Ectodermal cell (in vitro differentiated cells): ENCODE data around the gene ZSCAN5A.
"Not testable (repeated sequence)": the region's sequence is repeated elsewhere in the genome, so short reads cannot be mapped to it uniquely, and the experiment has no call there.

Experiments
- H3K27ac ChIP-seq: 2 replicates; pipeline ENCODE4 v1.7.0; 2013; ENCODE audit warnings: mild to moderate bottlenecking, low read depth, low read length; ENCODE audit not compliant: insufficient read depth, poor library complexity, severe bottlenecking
- H3K27me3 ChIP-seq: 2 replicates; pipeline ENCODE4 v1.7.0; 2013; ENCODE audit warnings: mild to moderate bottlenecking, low read length; ENCODE audit not compliant: insufficient read depth, control insufficient read depth, poor library complexity, severe bottlenecking
- H3K36me3 ChIP-seq: one replicate; pipeline ENCODE4 v1.7.0; 2013; ENCODE audit warnings: low read length; ENCODE audit not compliant: control insufficient read depth, insufficient read depth
- H3K4me1 ChIP-seq: one replicate; pipeline ENCODE4 v1.7.0; 2013; ENCODE audit warnings: low read length; ENCODE audit not compliant: control insufficient read depth, insufficient read depth
- H3K4me3 ChIP-seq: 2 replicates; pipeline ENCODE4 v1.7.0; 2013; ENCODE audit warnings: low read depth, low read length, control low read depth; ENCODE audit not compliant: insufficient read depth
- H3K9me3 ChIP-seq: 2 replicates; pipeline ENCODE4 v1.7.0; 2013; ENCODE audit warnings: mild to moderate bottlenecking, low read length, moderate library complexity; ENCODE audit not compliant: control insufficient read depth
- WGBS, 2 experiments: methylation state at CpG; one replicate each; pipeline ENCODE4 v1.1.7; 2013; ENCODE audit warnings: missing lambda C conversion rate in 2 of 2; 5-methylcytosine and 5-hydroxymethylcytosine counted together

Gene ZSCAN5A

DNA sequence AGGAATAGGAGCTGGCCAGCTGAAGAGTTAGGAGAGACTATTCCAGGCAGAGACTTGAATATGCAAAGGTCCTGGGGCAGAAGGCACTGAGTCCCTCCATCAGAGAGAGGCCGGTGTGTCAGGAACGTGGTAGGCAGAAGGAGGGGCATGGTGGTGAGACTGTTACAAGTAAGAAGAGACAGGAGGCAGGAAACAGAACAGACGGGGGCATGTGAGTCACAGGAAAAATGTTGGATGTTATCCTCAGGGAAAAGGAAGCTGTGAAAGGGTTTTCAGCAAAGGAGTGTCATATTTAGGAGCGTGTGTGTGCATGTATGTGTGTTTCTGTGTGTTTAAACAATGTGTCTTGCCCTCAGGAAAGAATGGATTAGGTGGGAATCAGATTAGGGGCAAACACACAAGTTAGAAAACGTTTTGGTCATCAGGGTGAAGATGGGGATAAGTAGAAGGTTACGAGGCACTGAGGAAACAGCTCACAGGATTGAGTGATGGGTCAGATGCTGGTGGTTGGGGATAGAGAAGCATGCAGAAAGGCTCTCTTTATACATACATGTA, 41.0 kb downstream of the ZSCAN5A start:
- 59 to 62% methylated on average over 6 of the region's 6 CpGs for WGBS, 2 experiments
- H3K4me1 ChIP-seq: no peaks in the 10 kb centered on the region
- H3K9me3 ChIP-seq: no peaks in the 10 kb centered on the region
- no peaks in the 10 kb centered on the region for H3K27me3 ChIP-seq
- H3K4me3 ChIP-seq: no peak overlapping the region
- no peak overlapping the region for H3K27ac ChIP-seq
- H3K36me3 ChIP-seq: no peaks in the 10 kb centered on the region

DNA sequence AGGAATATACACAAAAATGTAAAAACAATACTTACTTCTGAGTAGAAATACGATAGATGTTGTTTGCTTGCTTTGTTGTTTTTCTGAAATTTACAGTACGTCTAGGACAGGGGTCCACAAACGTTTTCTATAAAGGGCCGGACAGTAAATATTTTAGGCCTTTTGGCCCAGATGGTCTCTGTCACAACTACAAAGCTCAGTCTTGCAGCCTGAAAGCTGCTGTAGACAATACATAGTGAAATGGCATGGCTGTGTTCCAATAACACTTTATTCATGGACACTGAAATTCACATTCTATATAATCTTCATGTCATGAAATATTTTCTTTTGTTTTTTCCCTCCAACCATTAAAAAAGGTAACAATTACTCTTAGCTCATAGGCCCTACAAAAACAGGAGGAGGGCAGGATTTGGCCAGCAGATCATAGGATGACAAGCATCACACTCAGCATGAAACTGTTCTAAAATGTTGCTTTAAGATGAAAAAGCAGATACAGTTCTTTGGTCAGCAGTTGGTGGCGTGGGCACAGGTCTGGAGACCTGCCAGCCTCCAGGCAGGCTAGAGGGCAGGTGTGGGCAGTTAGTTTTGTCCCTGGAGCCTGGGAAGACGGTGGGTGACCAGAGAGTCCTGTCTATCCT, 42.4 kb downstream of the ZSCAN5A start, which contains the start of gene EDDM13:
Gene EDDM13 (plus strand): TSS at position 588 of the 638 bp plus-strand sequence. CDS start 87 bp downstream, outside the sequence.
- Histone ChIP-seq H3K4me3 (no peak within 1 kb of the TSS), H3K9me3 (no peaks in the 10 kb centered on the region), H3K36me3 (no peaks in the 10 kb centered on the region), H3K4me1 (no peaks in the 10 kb centered on the region), H3K27me3 (no peaks in the 10 kb centered on the region), H3K27ac (no peak within 1 kb of the TSS)
- WGBS, 2 experiments: 87 to 90% methylated on average over 6 of the region's 6 CpGs

DNA sequence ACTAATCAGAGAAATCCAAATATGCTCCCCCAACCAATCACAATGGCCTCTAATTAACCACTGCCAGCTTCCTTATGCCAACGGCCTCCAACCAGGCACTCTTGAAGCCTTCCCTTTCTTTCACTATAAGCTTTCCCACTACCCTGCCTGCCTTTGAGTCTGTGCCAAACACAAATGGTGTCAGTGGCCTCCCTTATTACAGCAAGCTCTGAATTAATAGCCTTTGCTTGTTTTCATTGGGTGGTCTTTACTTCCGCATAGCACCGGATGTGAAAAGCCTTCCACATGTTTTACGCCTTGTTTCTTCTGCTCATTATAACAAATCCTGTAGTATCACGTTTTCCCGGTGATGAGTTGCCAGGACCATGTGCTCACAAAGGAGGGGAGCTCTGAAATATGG, 43.5 kb downstream of the ZSCAN5A start:
- Histone ChIP-seq H3K4me3 (no peak overlapping the region), H3K27ac (no peak overlapping the region), H3K9me3 (no peaks in the 10 kb centered on the region), H3K4me1 (no peaks in the 10 kb centered on the region), H3K27me3 (no peaks in the 10 kb centered on the region), H3K36me3 (no peaks in the 10 kb centered on the region)
- WGBS, 2 experiments: 94 to 98% methylated on average over 6 of the region's 6 CpGs

DNA sequence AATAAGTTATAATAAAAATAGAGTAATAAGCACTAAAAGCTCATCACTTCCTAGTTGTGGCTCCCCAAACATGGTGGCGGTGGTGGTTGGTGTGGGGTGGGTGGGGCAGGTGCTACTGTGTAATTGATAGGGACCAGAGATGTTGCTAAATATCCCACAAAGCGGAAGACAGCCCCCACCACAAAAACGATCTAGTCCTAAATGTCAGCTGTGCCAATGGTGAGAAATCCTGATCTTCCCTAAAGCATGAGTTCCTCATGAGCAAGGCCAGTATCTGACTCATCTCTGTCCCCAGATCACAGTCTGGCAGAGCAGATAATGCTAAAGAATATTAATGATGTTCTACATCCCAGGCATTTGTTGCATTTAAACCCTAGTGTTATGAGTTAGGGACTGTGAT, 44.0 kb downstream of the ZSCAN5A start:
- WGBS, 2 experiments: 89 to 97% methylated on average over 3 of the region's 3 CpGs
- H3K27me3 ChIP-seq: no peaks in the 10 kb centered on the region
- no peak overlapping the region for H3K4me3 ChIP-seq

GRCh38 chr19:56269348-56269747, 45.3 kb downstream of the ZSCAN5A start:
- H3K4me3 ChIP-seq: no peak overlapping the region
- no peaks in the 10 kb centered on the region for H3K9me3 ChIP-seq
- H3K27ac ChIP-seq: no peak overlapping the region
- WGBS, 2 experiments: 93 to 94% methylated on average over 6 of the region's 6 CpGs
- no peaks in the 10 kb centered on the region for H3K27me3 ChIP-seq
- H3K36me3 ChIP-seq: no peaks in the 10 kb centered on the region
- H3K4me1 ChIP-seq: no peaks in the 10 kb centered on the region

More for the DNA sequence above, 44.0 kb downstream of the ZSCAN5A start:
- Histone ChIP-seq H3K27ac (no peak overlapping the region), H3K36me3 (no peaks in the 10 kb centered on the region), H3K9me3 (no peaks in the 10 kb centered on the region), H3K4me1 (no peaks in the 10 kb centered on the region)

GRCh38 chr19:56266051-56266450, 48.6 kb downstream of the ZSCAN5A start:
- H3K4me3 ChIP-seq: no peak overlapping the region
- no peaks in the 10 kb centered on the region for H3K4me1 ChIP-seq
- H3K9me3 ChIP-seq: no peaks in the 10 kb centered on the region
- H3K27ac ChIP-seq: no peak overlapping the region
- H3K36me3 ChIP-seq: no peaks in the 10 kb centered on the region
- no peaks in the 10 kb centered on the region for H3K27me3 ChIP-seq
- 90 to 98% methylated on average over 2 to 3 of the region's 3 CpGs for WGBS, 2 experiments

DNA sequence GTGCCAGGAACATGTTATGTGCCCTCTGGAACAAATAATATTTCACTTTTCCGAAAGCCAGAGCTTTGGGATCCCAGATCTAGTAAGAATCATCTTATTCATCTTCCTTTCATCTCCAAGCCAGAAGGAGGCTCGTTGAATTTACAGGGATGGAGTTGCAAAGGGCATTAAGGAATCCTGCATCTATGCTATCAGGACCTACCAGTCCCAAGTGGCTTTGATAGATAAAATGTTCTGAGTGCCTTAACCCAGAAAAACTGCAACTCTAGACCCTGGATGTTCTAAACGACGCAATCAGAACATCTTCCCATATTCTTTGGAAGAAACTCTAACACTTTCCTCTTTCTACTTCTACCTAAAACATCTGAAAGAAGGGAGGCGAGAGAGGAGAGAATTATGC, 51.3 kb downstream of the ZSCAN5A start:
- H3K4me3 ChIP-seq: no peak overlapping the region
- H3K27me3 ChIP-seq: no peaks in the 10 kb centered on the region
- no peaks in the 10 kb centered on the region for H3K9me3 ChIP-seq
- H3K4me1 ChIP-seq: no peaks in the 10 kb centered on the region
- no peaks in the 10 kb centered on the region for H3K36me3 ChIP-seq
- 86 to 92% methylated on average over 4 to 5 of the region's 5 CpGs for WGBS, 2 experiments
- H3K27ac ChIP-seq: no peak overlapping the region

- 88 to 95% methylated on average over 3 to 6 of the region's 6 CpGs for WGBS, 2 experiments
- not testable (repeated sequence) for H3K9me3 ChIP-seq, H3K4me3 ChIP-seq, H3K27me3 ChIP-seq, H3K4me1 ChIP-seq, H3K27ac ChIP-seq, H3K36me3 ChIP-seq
Observed at GRCh38 chr19:56261932-56262331, 52.7 kb downstream of the ZSCAN5A start.

DNA sequence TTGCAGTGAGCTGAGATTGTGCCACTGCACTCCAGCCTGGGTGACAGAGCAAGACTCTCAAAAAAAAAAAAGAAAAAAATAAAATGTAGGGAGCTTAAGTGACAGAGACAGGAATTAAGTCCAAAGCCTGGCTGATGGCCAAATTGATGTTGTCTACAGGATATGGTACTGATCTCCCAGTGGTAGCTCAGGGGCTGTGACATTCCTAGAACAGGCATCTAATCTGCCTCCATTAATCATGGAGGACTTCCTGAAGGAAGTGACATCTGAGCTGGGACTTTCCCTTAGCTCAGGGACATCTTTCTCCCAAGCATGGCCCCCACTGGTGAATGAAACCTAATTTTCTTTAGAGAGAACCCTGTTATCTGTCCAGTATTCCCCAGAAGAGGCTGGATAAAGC, 53.5 kb downstream of the ZSCAN5A start:
- Histone ChIP-seq H3K9me3 (no peaks in the 10 kb centered on the region), H3K36me3 (no peaks in the 10 kb centered on the region)

GRCh38 chr19:56258272-56258671, 56.4 kb downstream of the ZSCAN5A start:
- Histone ChIP-seq H3K4me3 (no peak overlapping the region), H3K27ac (no peak overlapping the region), H3K4me1 (no peaks in the 10 kb centered on the region), H3K9me3 (no peaks in the 10 kb centered on the region), H3K36me3 (no peaks in the 10 kb centered on the region), H3K27me3 (no peaks in the 10 kb centered on the region)
- 95% methylated on average over 12 of the region's 12 CpGs for WGBS, 2 experiments

More for the DNA sequence above, 53.5 kb downstream of the ZSCAN5A start:
- H3K4me3 ChIP-seq: no peak overlapping the region
- H3K27me3 ChIP-seq: no peaks in the 10 kb centered on the region
- no peaks in the 10 kb centered on the region for H3K4me1 ChIP-seq
- H3K27ac ChIP-seq: no peak overlapping the region
